Prostate gland (tissue), 2 donors: Measurements from ENCODE around the gene PI4KB. TPM values are rescaled to one million over a fixed set of nuclear protein-coding genes. Genes with fewer than 3 reads are reported as not detected.

ENCODE experiments used
- DNase-seq: peaks from one replicate; pipeline ENCODE4 v3.0.0-alpha.2; 2019; ENCODE audit warnings: low spot score
- H3K27ac ChIP-seq, 2 donors: fragments of 200-600 bp; sonication (generic); 2 replicates each; pipeline ENCODE4 v1.5.1; 2017 to 2019
- H3K27me3 ChIP-seq: fragments of 200-600 bp; sonication (generic); replicated peaks from 2 replicates; pipeline ENCODE4 v1.5.1; 2019; ENCODE audit not compliant: insufficient read depth
- H3K36me3 ChIP-seq, 2 donors: fragments of 200-600 bp; sonication (generic); 1 replicate in 1 of 2; 2 replicates in 1 of 2; pipeline versions ENCODE4 v1.5.1 to v1.8.1; 2017 to 2019
- H3K4me1 ChIP-seq: fragments of 200-600 bp; sonication (generic); replicated peaks from 2 replicates; pipeline ENCODE4 v1.5.1; 2019
- H3K4me3 ChIP-seq, 2 donors: fragments of 200-600 bp; sonication (generic); 2 replicates each; pipeline ENCODE4 v1.5.1; 2017 to 2019
- H3K9me3 ChIP-seq: fragments of 200-600 bp; sonication (generic); 2 replicates; pipeline ENCODE4 v1.5.1; 2017
- POLR2A ChIP-seq: fragments of 450-650 bp; IDR thresholded peaks from one replicate; pipeline ENCODE4 v1.6.1; 2016; ENCODE audit warnings: antibody characterized with exemption, mild to moderate bottlenecking
- POLR2AphosphoS5 ChIP-seq: sonication (generic); formaldehyde crosslinking; IDR thresholded peaks from one replicate; pipeline ENCODE4 v1.6.1; 2017; ENCODE audit warnings: antibody characterized with exemption
- WGBS: methylation state at CpG from one replicate; pipeline ENCODE4 v1.1.5; 2018; 5-methylcytosine and 5-hydroxymethylcytosine counted together
- intact Hi-C: fragments of 100-400 bp; cut with DNase I; formaldehyde crosslinking; loops from one replicate; pipeline ENCODE4 v1.14.2; 2022
- total RNA-seq, 2 donors: library from RNA; depleted of rRNA; stranded (reverse); fragments of >200 nt; gene quantifications; one replicate each; pipeline ENCODE4 v1.1.0, GENCODE V29; 2016
- TF ChIP-seq, protein P1 (sequence below), 4 experiments: fragments of 200-600 bp in 2 of 4; fragments of 450-650 bp in 2 of 4; sonication (generic) in 2 of 4; IDR thresholded peaks; 1 replicate in 3 of 4; 2 replicates in 1 of 4; pipeline ENCODE4 v1.5.1; 2016 to 2019; ENCODE audit warnings: antibody characterized with exemption in 4 of 4, mild to moderate bottlenecking in 2 of 4, moderate library complexity in 2 of 4

The PI4KB gene
- total RNA-seq, 2 donors from 2014 or later: 60.7 to 91.9 TPM

DNA sequence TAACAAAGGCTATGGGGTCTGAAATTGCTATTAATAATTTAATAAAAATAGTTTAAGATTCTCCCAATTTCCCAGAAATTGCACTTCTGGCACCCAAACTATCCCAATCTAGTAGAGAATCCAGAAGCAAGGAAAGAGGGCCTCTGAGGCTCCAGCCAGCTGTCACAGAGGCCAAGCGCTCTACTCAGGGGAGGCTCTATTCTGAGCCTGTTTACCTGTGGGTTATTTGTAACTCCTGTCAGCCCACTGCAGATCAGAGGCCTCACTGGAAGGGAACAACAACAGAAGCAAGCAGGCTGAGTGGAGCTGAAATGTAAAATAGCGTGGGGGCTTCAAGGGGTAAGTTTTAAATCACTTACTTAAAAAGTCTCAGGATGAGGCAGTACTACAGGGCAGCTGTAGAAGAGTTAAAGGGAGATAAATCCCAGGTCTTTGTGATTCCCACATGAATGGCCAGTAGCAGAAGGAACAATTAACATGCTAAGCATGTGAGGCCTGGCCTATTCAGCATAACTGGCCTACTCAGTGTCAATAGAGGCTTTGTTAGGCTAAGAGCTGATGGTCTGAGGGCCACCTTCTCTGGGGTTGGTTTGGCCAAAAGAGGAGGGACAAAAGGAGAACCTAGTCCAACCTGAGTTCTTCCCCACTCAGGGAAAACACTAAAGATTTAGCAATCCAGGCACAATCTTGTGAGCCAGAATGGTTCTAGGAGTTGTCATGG lies 32.3 kb downstream of the PI4KB start:
- Histone ChIP-seq H3K4me3 (no peak overlapping the region), H3K9me3 (no peaks in the 10 kb centered on the region), H3K36me3 (peaks cover 15 to 37% of the 10 kb centered on the region in 2 donors), H3K4me1 (no peaks in the 10 kb centered on the region), H3K27me3 (no peaks in the 10 kb centered on the region), H3K27ac (no peak overlapping the region)
- 87% methylated on average over 2 of the region's 2 CpGs for WGBS
- TF ChIP-seq, protein P1, sequence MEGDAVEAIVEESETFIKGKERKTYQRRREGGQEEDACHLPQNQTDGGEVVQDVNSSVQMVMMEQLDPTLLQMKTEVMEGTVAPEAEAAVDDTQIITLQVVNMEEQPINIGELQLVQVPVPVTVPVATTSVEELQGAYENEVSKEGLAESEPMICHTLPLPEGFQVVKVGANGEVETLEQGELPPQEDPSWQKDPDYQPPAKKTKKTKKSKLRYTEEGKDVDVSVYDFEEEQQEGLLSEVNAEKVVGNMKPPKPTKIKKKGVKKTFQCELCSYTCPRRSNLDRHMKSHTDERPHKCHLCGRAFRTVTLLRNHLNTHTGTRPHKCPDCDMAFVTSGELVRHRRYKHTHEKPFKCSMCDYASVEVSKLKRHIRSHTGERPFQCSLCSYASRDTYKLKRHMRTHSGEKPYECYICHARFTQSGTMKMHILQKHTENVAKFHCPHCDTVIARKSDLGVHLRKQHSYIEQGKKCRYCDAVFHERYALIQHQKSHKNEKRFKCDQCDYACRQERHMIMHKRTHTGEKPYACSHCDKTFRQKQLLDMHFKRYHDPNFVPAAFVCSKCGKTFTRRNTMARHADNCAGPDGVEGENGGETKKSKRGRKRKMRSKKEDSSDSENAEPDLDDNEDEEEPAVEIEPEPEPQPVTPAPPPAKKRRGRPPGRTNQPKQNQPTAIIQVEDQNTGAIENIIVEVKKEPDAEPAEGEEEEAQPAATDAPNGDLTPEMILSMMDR (IDR thresholded peaks at IDR 0.05): no peak
- no peak for TF ChIP-seq POLR2A
- DNase-seq: no peak
- intact Hi-C loops: no loop called here

DNA sequence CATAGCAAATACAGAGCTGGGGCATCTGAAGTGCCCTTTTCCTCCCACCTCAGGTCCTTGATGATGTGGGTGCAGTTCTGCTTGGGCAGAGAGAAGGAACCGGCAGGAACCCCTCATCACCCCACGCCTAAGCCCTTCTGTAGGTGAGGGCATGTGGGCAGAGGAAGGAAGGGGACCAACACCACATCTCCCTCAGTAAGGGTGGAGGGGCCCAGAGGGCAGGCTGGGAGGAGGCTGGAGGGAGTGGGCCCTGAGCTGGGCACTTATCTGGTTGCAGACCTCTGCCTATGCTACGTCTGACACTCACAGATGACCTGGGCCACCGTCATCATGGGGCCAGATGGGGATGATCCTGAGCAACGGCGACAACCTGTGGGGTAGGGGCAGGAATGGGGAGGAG lies 34.1 kb downstream of the PI4KB start:
- H3K36me3 ChIP-seq: peaks cover 21 to 41% of the 10 kb centered on the region in 2 donors
- H3K9me3 ChIP-seq: no peaks in the 10 kb centered on the region
- H3K27me3 ChIP-seq: no peaks in the 10 kb centered on the region
- 76% methylated on average over 6 of the region's 6 CpGs for WGBS
- TF ChIP-seq, protein P1 (IDR thresholded peaks at IDR 0.05): no peak
- TF ChIP-seq POLR2A: no peak
- no peak for TF ChIP-seq POLR2AphosphoS5
- no peaks in the 10 kb centered on the region for H3K4me1 ChIP-seq
- intact Hi-C loops: no loop called here
- no peak overlapping the region for H3K4me3 ChIP-seq
- no peak for DNase-seq
- no peak overlapping the region for H3K27ac ChIP-seq

DNA sequence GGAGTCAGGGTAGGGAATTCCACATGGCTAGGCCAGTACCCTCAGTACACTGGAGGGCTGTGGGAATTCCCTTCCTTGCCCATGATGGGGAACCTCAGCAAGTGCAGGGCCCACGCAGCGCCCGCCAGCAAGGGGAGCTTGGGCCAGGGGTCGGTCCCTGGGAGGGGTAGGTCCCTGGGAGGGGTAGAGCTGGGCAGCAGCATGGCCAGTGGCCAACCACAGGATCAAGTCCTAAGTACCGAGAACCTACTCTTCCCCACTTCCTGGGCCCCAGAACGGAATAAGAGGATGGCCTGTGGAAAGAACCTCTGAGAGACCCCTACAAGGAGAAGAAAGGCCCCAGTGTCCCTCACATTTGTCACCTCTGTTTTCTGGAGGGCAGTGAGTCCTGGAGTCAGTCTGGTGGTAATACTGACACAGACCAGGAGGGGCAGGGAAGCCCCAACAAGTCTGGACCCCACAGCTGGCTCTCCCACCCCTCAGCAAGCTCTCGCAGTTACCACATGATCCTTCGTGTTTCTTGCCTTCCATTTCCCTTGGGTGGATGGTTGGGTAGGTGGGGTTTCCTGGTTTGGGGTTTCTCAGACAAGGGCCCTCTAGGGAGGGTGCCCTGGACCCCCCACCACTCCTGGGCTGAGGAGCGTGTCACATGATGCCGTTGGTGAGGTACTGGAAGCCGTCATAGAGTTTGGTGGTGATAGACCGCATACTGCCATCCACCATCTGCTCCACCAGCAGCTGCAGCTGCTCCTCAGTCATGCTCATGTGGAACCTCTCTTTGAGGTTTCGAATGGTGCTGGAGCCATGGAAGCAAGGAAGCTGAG lies 34.8 kb downstream of the PI4KB start:
- TF ChIP-seq, protein P1 (IDR thresholded peaks at IDR 0.05): no peak
- intact Hi-C loops: no loop called here
- Histone ChIP-seq H3K36me3 (peaks cover 15 to 40% of the 10 kb centered on the region in 2 donors), H3K27me3 (no peaks in the 10 kb centered on the region), H3K4me1 (no peaks in the 10 kb centered on the region), H3K9me3 (no peaks in the 10 kb centered on the region), H3K27ac (no peak overlapping the region), H3K4me3 (no peak overlapping the region)
- no peak for DNase-seq
- 74% methylated on average over 13 of the region's 13 CpGs for WGBS

DNA sequence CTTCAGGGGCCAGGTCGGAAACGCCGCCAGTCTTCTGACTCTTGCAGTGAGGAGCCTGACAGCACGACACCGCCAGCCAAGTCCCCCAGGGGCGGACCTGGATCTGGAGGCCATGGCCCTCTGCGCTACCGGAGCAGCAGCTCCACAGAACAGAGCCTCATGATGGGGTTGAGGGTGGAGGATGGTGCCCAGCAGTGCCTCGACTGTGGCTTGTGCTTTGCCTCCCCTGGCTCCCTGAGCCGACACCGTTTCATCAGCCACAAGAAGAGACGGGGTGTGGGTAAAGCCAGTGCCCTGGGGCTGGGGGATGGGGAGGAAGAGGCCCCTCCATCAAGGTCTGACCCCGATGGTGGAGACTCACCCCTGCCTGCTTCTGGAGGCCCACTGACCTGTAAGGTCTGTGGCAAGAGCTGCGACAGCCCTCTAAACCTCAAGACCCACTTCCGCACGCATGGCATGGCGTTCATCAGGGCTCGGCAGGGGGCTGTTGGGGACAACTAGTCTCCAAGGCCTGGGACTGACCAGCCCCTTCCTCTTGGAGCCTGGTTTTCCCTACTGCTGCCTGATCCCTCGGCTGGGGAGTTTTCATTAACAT lies 36.4 kb downstream of the PI4KB start:
- Histone ChIP-seq H3K27ac (no peak overlapping the region), H3K27me3 (no peaks in the 10 kb centered on the region), H3K36me3 (peaks cover 17 to 40% of the 10 kb centered on the region in 2 donors), H3K4me1 (no peaks in the 10 kb centered on the region), H3K9me3 (no peaks in the 10 kb centered on the region), H3K4me3 (no peak overlapping the region)
- no peak for TF ChIP-seq POLR2A
- TF ChIP-seq, protein P1 (IDR thresholded peaks at IDR 0.05): no peak
- TF ChIP-seq POLR2AphosphoS5: no peak
- DNase-seq: no peak
- intact Hi-C loops: no loop called here
- WGBS: 81% methylated on average over 19 of the region's 19 CpGs
